B cell (primary cell): Measurements from ENCODE around the gene CST9.

Experiments used
- CTCF ChIP-seq: fragments of 200-600 bp; IDR thresholded peaks from one replicate; pipeline ENCODE4 v1.8.0; 2022; ENCODE audit warnings: antibody characterized with exemption, mild to moderate bottlenecking
- EZH2 ChIP-seq: IDR thresholded peaks from 2 replicates; pipeline ENCODE4 v1.6.1; 2012; ENCODE audit warnings: borderline replicate concordance, low read depth, mild to moderate bottlenecking, moderate library complexity, low read length; ENCODE audit not compliant: insufficient read depth, poor library complexity, severe bottlenecking

- TF ChIP-seq EZH2 = no peak
- TF ChIP-seq CTCF = no peak
Observed at GRCh38 chr20:23630392-23630849, 24.7 kb upstream of the CST9 start.
